Glutamatergic neuron (in vitro differentiated cells): ENCODE data around the gene NT5DC2. TPM values are rescaled to one million over a fixed set of nuclear protein-coding genes. Genes with fewer than 3 reads are reported as not detected.

ENCODE experiments used
- DNase-seq: peaks from one replicate; pipeline ENCODE4 v3.0.0; 2022
- H3K27ac Mint-ChIP-seq: one replicate; pipeline ENCODE4 v1.8.0; 2020; ENCODE audit warnings: mild to moderate bottlenecking, mixed read lengths, inconsistent platforms; ENCODE audit not compliant: unreplicated experiment
- H3K27me3 Mint-ChIP-seq: one replicate; pipeline ENCODE4 v1.8.0; 2020; ENCODE audit warnings: mild to moderate bottlenecking, moderate library complexity, mixed read lengths, inconsistent platforms; ENCODE audit not compliant: unreplicated experiment
- H3K36me3 Mint-ChIP-seq: one replicate; pipeline ENCODE4 v1.8.0; 2020; ENCODE audit warnings: mild to moderate bottlenecking, mixed read lengths, inconsistent platforms; ENCODE audit not compliant: unreplicated experiment
- H3K4me1 Mint-ChIP-seq: one replicate; pipeline ENCODE4 v1.8.0; 2020; ENCODE audit warnings: mild to moderate bottlenecking, low read depth, mixed read lengths, inconsistent platforms; ENCODE audit not compliant: unreplicated experiment
- H3K4me3 Mint-ChIP-seq: one replicate; pipeline ENCODE4 v1.8.0; 2020; ENCODE audit warnings: mild to moderate bottlenecking, mixed read lengths, inconsistent platforms; ENCODE audit not compliant: unreplicated experiment
- H3K9me3 Mint-ChIP-seq: one replicate; pipeline ENCODE4 v1.8.0; 2020; ENCODE audit warnings: mild to moderate bottlenecking, moderate library complexity, mixed read lengths, inconsistent platforms; ENCODE audit not compliant: unreplicated experiment
- total RNA-seq: library from RNA; stranded (reverse); fragmentation: NEBNext Ultra II Directional; extraction: Animal tissue kit (Norgen Biotek cat#: 25700); gene quantifications from one replicate; pipeline ENCODE4 v1.2.1, GENCODE V29; 2021; ENCODE audit not compliant: unreplicated experiment
- TF ChIP-seq, protein P1 (sequence below): fragments of 200-600 bp; sonication (generic); IDR thresholded peaks from one replicate; pipeline ENCODE4 v1.5.0; 2021; ENCODE audit not compliant: partially characterized antibody, unreplicated experiment

Gene NT5DC2
- total RNA-seq, 1 donor from 2014 or later, result 308 TPM

DNA sequence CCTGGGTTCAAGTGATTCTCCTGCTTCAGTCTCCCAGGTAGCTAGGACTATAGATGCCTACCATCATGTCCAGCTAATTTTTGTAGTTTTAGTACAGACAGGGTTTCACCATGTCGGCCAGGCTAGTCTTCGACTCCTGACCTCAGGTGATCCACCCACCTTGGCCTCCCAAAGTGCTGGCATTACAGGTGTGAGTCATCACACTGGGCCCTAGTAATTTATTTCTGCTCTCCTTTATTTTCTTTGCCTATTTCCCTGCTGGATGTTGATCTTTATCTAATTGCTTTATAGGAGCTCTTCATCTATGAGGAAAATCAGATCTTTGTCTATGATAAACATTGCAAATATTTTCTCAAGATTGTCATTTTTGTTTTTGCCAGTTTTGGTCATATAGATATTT lies 34.4 kb upstream of the NT5DC2 start:
- Mint-ChIP-seq H3K36me3 (no peaks in the 10 kb centered on the region), H3K9me3 (no peaks in the 10 kb centered on the region), H3K4me3 (no peak overlapping the region), H3K27ac (no peak overlapping the region), H3K27me3 (no peaks in the 10 kb centered on the region), H3K4me1 (no peaks in the 10 kb centered on the region)
- DNase-seq, result no peak
- TF ChIP-seq, protein P1, sequence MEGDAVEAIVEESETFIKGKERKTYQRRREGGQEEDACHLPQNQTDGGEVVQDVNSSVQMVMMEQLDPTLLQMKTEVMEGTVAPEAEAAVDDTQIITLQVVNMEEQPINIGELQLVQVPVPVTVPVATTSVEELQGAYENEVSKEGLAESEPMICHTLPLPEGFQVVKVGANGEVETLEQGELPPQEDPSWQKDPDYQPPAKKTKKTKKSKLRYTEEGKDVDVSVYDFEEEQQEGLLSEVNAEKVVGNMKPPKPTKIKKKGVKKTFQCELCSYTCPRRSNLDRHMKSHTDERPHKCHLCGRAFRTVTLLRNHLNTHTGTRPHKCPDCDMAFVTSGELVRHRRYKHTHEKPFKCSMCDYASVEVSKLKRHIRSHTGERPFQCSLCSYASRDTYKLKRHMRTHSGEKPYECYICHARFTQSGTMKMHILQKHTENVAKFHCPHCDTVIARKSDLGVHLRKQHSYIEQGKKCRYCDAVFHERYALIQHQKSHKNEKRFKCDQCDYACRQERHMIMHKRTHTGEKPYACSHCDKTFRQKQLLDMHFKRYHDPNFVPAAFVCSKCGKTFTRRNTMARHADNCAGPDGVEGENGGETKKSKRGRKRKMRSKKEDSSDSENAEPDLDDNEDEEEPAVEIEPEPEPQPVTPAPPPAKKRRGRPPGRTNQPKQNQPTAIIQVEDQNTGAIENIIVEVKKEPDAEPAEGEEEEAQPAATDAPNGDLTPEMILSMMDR, result no peak

- Mint-ChIP-seq H3K27ac (no peak overlapping the region), H3K36me3 (no peaks in the 10 kb centered on the region), H3K27me3 (no peaks in the 10 kb centered on the region), H3K4me1 (no peaks in the 10 kb centered on the region), H3K9me3 (no peaks in the 10 kb centered on the region), H3K4me3 (no peak overlapping the region)
- DNase-seq, result no peak
- TF ChIP-seq, protein P1, result no peak
Measured at GRCh38 chr3:52563984-52564383, 30.3 kb upstream of the NT5DC2 start.

DNA sequence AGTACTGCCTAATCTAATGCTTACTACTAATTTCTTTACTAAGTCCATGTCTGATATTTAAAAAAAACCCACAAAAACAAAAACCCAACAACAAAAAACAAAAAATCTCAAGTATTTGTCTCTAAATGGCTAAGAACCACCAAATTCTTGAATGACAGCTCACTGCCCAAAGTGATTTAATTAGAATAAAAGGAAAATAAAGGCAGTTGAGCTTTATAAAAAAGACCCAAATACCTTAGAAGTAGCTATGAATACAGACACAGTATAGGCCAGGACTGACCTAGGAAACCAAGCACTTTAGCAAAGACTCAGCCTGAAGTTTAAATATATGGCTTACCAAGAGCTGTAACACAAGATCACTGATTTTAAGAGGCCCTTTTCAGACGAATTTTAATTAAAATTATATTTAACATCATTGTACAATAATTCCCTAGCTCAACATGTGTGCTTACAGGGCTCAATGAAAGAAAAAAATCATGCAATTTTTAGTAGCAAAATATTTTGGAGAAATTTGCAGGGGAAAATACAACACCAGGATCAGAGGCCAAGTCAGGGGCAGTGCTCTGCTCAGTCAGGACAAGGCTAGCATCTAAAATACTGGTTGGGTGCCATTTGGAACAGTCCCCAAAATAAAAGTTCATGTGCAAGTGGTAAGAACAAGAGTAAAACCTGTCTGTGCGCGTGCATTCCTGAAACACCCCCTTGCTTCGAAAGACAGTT lies 27.5 kb upstream of the NT5DC2 start:
- Mint-ChIP-seq H3K36me3 (no peaks in the 10 kb centered on the region), H3K9me3 (no peaks in the 10 kb centered on the region), H3K27ac (no peak overlapping the region), H3K4me1 (no peaks in the 10 kb centered on the region), H3K27me3 (no peaks in the 10 kb centered on the region), H3K4me3 (no peak overlapping the region)
- DNase-seq, result no peak
- TF ChIP-seq, protein P1, result no peak

GRCh38 chr3:52558436-52558835 lies 24.8 kb upstream of the NT5DC2 start:
- no peak overlapping the region for H3K27ac Mint-ChIP-seq
- H3K4me1 Mint-ChIP-seq, result no peaks in the 10 kb centered on the region
- H3K4me3 Mint-ChIP-seq, result no peak overlapping the region
- no peak for DNase-seq
- no peaks in the 10 kb centered on the region for H3K27me3 Mint-ChIP-seq
- no peaks in the 10 kb centered on the region for H3K9me3 Mint-ChIP-seq
- H3K36me3 Mint-ChIP-seq, result no peaks in the 10 kb centered on the region
- TF ChIP-seq, protein P1, result no peak
